A549 (cell line): ENCODE measurements around the gene TRIM56. TPM values are rescaled to one million over a fixed set of nuclear protein-coding genes. Genes with fewer than 3 reads are reported as not detected.
"Not testable (repeated sequence)": the region's sequence is repeated elsewhere in the genome, so short reads cannot be mapped to it uniquely, and the experiment has no call there.

Experiments
- ATAC-seq, 2 experiments: fragments of 200-7000 bp in 1 of 2; fragments of >200 bp in 1 of 2; cut with Nextera tagmentation in 1 of 2; cut with Tn5 transposase in 1 of 2; 3 replicates each; pipeline versions ENCODE4 v1.8.0 to v1.9.1; 2018 to 2020; ENCODE audit warnings: mild to moderate bottlenecking in 1 of 2, moderate library complexity in 1 of 2
- CTCF ChIA-PET: fragments of 300-600 bp; sonication (Branson Sonifier 250); formaldehyde crosslinking; extraction: SDS; loops from one replicate; lab custom pipeline; 2021; ENCODE audit warnings: antibody characterized with exemption, inconsistent platforms; lab: Yijun Ruan, JAX
- POLR2A ChIA-PET: fragments of 350-600 bp; formaldehyde crosslinking; extraction: SDS; loops from one replicate; lab custom pipeline; 2021; ENCODE audit warnings: antibody characterized with exemption, inconsistent platforms; lab: Yijun Ruan, JAX
- DNase-seq, 2 experiments: peaks; one replicate each; pipeline versions ENCODE4 v3.0.0 to v3.0.0-alpha.2; 2011 to 2016; ENCODE audit warnings: low read depth in 1 of 2, low spot score in 1 of 2
- FAIRE-seq: peaks from 2 replicates; lab custom pipeline; 2011; peaks lifted over from hg19 to GRCh38; lab: Jason Lieb, UNC
- H3K27ac ChIP-seq, 2 experiments: fragments of >200 bp; sonication (Bioruptor Twin); formaldehyde crosslinking; 3 replicates each; pipeline ENCODE4 v1.5.1; 2016 to 2017
- H3K4me1 ChIP-seq: fragments of >200 bp; sonication (Bioruptor Twin); formaldehyde crosslinking; 3 replicates; pipeline ENCODE4 v1.6.1; 2016
- H3K4me2 ChIP-seq: fragments of >200 bp; sonication (Bioruptor Twin); formaldehyde crosslinking; 3 replicates; pipeline ENCODE4 v1.6.1; 2016
- H3K4me3 ChIP-seq: fragments of >200 bp; sonication (Bioruptor Twin); formaldehyde crosslinking; 3 replicates; pipeline ENCODE4 v1.5.1; 2016
- H3K9me3 ChIP-seq: fragments of >200 bp; sonication (Bioruptor Twin); formaldehyde crosslinking; 3 replicates; pipeline ENCODE4 v1.6.1; 2016
- BCL3 ChIP-seq: fragments of >200 bp; sonication (Bioruptor Twin); formaldehyde crosslinking; IDR thresholded peaks from 3 replicates; pipeline ENCODE4 v1.6.1; 2016
- CTCF ChIP-seq: fragments of >200 bp; sonication (Bioruptor Twin); formaldehyde crosslinking; IDR thresholded peaks from 3 replicates; pipeline ENCODE4 v1.5.1; 2016
- E2F6 ChIP-seq: IDR thresholded peaks from 2 replicates; pipeline ENCODE4 v1.6.1; 2012; ENCODE audit warnings: low read depth, borderline replicate concordance
- FOSB ChIP-seq: fragments of 250-450 bp; sonication (Bioruptor Pico); IDR thresholded peaks from 2 replicates; pipeline ENCODE4 v1.5.0; 2020; ENCODE audit warnings: mild to moderate bottlenecking, moderate library complexity
- GATA3 ChIP-seq: IDR thresholded peaks from 2 replicates; pipeline ENCODE4 v1.6.1; 2012; ENCODE audit warnings: borderline replicate concordance
- HEYL ChIP-seq: fragments of 250-450 bp; sonication (Bioruptor Pico); IDR thresholded peaks from 2 replicates; pipeline ENCODE4 v1.8.0; 2021; ENCODE audit warnings: mild to moderate bottlenecking, moderate library complexity
- HMGXB4 ChIP-seq: fragments of 250-450 bp; sonication (Bioruptor Pico); IDR thresholded peaks from 2 replicates; pipeline ENCODE4 v1.5.0; 2021; ENCODE audit warnings: mild to moderate bottlenecking, moderate library complexity, borderline replicate concordance
- KDM1A ChIP-seq: fragments of 200-600 bp; sonication (generic); IDR thresholded peaks from 2 replicates; pipeline ENCODE4 v1.6.1; 2016; ENCODE audit warnings: low read depth, mild to moderate bottlenecking
- KDM5A ChIP-seq: fragments of 200-600 bp; sonication (generic); IDR thresholded peaks from 2 replicates; pipeline ENCODE4 v1.6.1; 2016; ENCODE audit warnings: antibody characterized with exemption, mild to moderate bottlenecking
- MAX ChIP-seq: IDR thresholded peaks from 2 replicates; pipeline ENCODE4 v1.6.1; 2012
- RAD21 ChIP-seq, 2 experiments: fragments of >200 bp in 1 of 2; sonication (Bioruptor Twin) in 1 of 2; formaldehyde crosslinking in 1 of 2; IDR thresholded peaks in 1 of 2; conservative IDR thresholded peaks in 1 of 2; 2 replicates in 1 of 2; 3 replicates in 1 of 2; pipeline ENCODE4 v1.6.1; 2012 to 2018; ENCODE audit warnings: inconsistent platforms in 1 of 2
- RFX5 ChIP-seq: fragments of 450-650 bp; IDR thresholded peaks from 2 replicates; pipeline ENCODE4 v1.7.1; 2014; ENCODE audit warnings: antibody characterized with exemption, mild to moderate bottlenecking, moderate library complexity
- RNF2 ChIP-seq: fragments of 200-600 bp; sonication (generic); IDR thresholded peaks from 2 replicates; pipeline ENCODE4 v1.6.1; 2016; ENCODE audit warnings: low read depth, mild to moderate bottlenecking, antibody characterized with exemption, moderate library complexity, borderline replicate concordance
- SMC3 ChIP-seq: fragments of >200 bp; sonication (Bioruptor Twin); formaldehyde crosslinking; IDR thresholded peaks from 3 replicates; pipeline ENCODE4 v1.6.1; 2018; ENCODE audit warnings: inconsistent platforms
- TFCP2L1 ChIP-seq: fragments of 250-450 bp; sonication (Bioruptor Pico); IDR thresholded peaks from 2 replicates; pipeline ENCODE4 v1.5.0; 2021; ENCODE audit warnings: mild to moderate bottlenecking
- USF2 ChIP-seq: fragments of 450-650 bp; IDR thresholded peaks from 2 replicates; pipeline ENCODE4 v1.6.1; 2014; ENCODE audit warnings: antibody characterized with exemption
- ZNF302 ChIP-seq: fragments of 250-450 bp; sonication (Bioruptor Pico); IDR thresholded peaks from 2 replicates; pipeline ENCODE4 v1.9.0; 2021; ENCODE audit warnings: inconsistent platforms, mild to moderate bottlenecking, moderate library complexity
- WGBS: methylation state at CpG from one replicate; pipeline ENCODE4 v1.1.6; 2017; ENCODE audit errors: missing lambda C conversion rate; 5-methylcytosine and 5-hydroxymethylcytosine counted together
- polyA plus RNA-seq, 4 experiments: library from polyadenylated mRNA; depleted of rRNA in 3 of 4; stranded (reverse); fragments of >200 nt; fragmentation: RNase III in 1 of 4; extraction: RNeasy Plus Mini Kit Qiagen cat#74134 plus additional on column Dnase treatment in 1 of 4; gene quantifications; 2 replicates in 3 of 4; 3 replicates in 1 of 4; pipeline ENCODE4 v1.2.3, GENCODE V29; 2011 to 2017

Gene TRIM56
- polyA plus RNA-seq, 2 of the 4 experiments (the other 2 are of a cell fraction) = 3.9 to 16.5 TPM

GRCh38 chr7:101118856-101119255 lies 33.6 kb downstream of the TRIM56 start (continued):
- TF ChIP-seq TFCP2L1 (CRISPR knock-in tag) (no peak), RAD21 (conservative IDR thresholded peaks at IDR 0.05 in 1 of 2, IDR thresholded peaks at IDR 0.05 in 1 of 2) (no peak; a peak in 1 of 5 replicates), HMGXB4 (CRISPR knock-in tag) (no peak)

- TF ChIP-seq CTCF = no peak
- no peak for TF ChIP-seq USF2
- TF ChIP-seq BCL3 = no peak
- no peak for TF ChIP-seq E2F6
- TF ChIP-seq RFX5 = no peak
- no peak for TF ChIP-seq KDM1A
- TF ChIP-seq KDM5A = no peak
- no peak for TF ChIP-seq SMC3
- 89% methylated on average over 10 of the region's 10 CpGs for WGBS
- ATAC-seq (no peak), FAIRE-seq (no peak), DNase-seq (no peak)
- ChIA-PET CTCF (interaction anchor here (1.5 to 32.8 kb wide), 4 partner anchors 10 to 163 kb away, joined by 4 to 600 read pairs (median 5); no protein-coding TSS in a partner anchor), POLR2A (interaction anchor here (4.2 kb wide), 1 partner anchor 20 kb away, joined by 41 read pairs; no protein-coding TSS in a partner anchor)
- peaks cover 83% of the 10 kb centered on the region for H3K4me1 ChIP-seq
- H3K27ac ChIP-seq = peak overlapping the region; percentile 94 to 95
- H3K9me3 ChIP-seq = no peaks in the 10 kb centered on the region
- no peak overlapping the region for H3K4me2 ChIP-seq
- no peak overlapping the region for H3K4me3 ChIP-seq
These were observed 34.6 kb downstream of the TRIM56 start for GRCh38 chr7:101119876-101120275.

GRCh38 chr7:101120315-101120714 lies 35.0 kb downstream of the TRIM56 start:
- no peak for DNase-seq
- FAIRE-seq = no peak
- Histone ChIP-seq H3K4me1 (peaks cover 86% of the 10 kb centered on the region), H3K9me3 (no peaks in the 10 kb centered on the region; the same call in 2 of the 3 replicates), H3K27ac (peak overlapping the region; percentile 94 to 95), H3K4me3 (no peak overlapping the region), H3K4me2 (no peak overlapping the region)
- 93% methylated on average over 4 of the region's 4 CpGs for WGBS
- ChIA-PET POLR2A (interaction anchor here (4.2 kb wide), 1 partner anchor 20 kb away, joined by 41 read pairs; no protein-coding TSS in a partner anchor), CTCF (interaction anchor here (1.0 to 32.8 kb wide), 4 partner anchors 10 to 162 kb away, joined by 3 to 600 read pairs (median 4); no protein-coding TSS in a partner anchor)
- no peak for TF ChIP-seq HEYL
- no peak for TF ChIP-seq GATA3
- no peak for TF ChIP-seq MAX
- no peak for TF ChIP-seq RNF2
- no peak for TF ChIP-seq ZNF302 (CRISPR knock-in tag)
- TF ChIP-seq FOSB = no peak
- no peak for ATAC-seq

- H3K4me2 ChIP-seq = peak overlapping the region; percentile 88
- H3K27ac ChIP-seq = peak overlapping the region; percentile 94 to 95
- not testable (repeated sequence) for FAIRE-seq, H3K4me3 ChIP-seq, DNase-seq, H3K9me3 ChIP-seq, ATAC-seq
- POLR2A ChIA-PET = interaction anchor here (1.4 to 2.0 kb wide), 5 partner anchors 13 to 232 kb away, joined by 3 to 16 read pairs (median 5); partner anchors contain the start of gene UFSP1
- CTCF ChIA-PET = interaction anchor here (1.0 to 32.8 kb wide), 3 partner anchors 15 to 70 kb away, joined by 3 to 600 read pairs (median 72); no protein-coding TSS in a partner anchor
- WGBS = 61% methylated on average over 9 of the region's 9 CpGs
- peaks cover 94% of the 10 kb centered on the region for H3K4me1 ChIP-seq
These were observed 36.3 kb downstream of the TRIM56 start for GRCh38 chr7:101121631-101121990.
